ENCODE results near the gene GLI3.

Gene GLI3

DNA sequence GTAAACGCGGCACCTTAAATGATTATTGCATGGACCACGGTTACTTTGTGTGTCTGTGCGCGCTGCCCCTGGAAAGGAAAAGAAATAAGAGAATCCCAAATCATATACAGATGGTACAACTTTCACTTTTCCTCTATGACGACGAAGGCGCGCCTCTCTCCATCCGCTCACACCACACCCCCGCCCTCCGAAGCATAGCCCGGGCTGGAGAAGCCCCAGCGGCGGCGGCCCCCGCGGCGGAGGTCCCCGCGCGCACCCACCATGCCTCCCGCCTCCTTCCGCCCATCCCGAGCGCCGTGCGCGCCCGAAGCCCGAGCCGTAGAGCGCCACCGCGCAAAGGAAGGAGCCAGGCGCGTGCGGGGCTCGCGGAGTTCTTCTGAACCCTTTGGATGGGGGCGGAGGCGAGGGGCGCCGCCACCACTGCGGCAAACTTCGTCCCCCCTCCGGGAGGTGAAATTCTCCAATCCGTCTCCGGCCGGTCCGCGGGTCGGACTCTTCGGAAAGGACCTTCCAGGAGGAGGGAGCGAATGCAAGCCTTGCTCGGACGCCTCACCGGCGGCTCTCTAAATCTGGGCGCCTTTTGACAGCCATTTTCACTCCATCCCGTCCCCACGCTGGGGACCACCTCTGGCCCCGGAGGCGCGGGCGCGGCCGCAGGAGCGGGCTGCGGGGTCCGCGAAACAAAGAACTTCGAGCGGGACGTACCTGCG is 588 bp downstream of the GLI3 start (continued):
- TF ChIP-seq ZNF121 (tag by site-specific recombination; IDR thresholded peaks at IDR 0.05) (no peak), ZNF830 (tag by site-specific recombination; IDR thresholded peaks at IDR 0.05; ENCODE audit: low read depth) (no peak), ZNF596 (tag by site-specific recombination; IDR thresholded peaks at IDR 0.05) (no peak), ZNF155 (tag by site-specific recombination; IDR thresholded peaks at IDR 0.05) (no peak), ZNF280C (tag by site-specific recombination; IDR thresholded peaks at IDR 0.05) (no peak), ZNF580 (tag by site-specific recombination; IDR thresholded peaks at IDR 0.05) (no peak), PRDM1 (tag by site-specific recombination; IDR thresholded peaks at IDR 0.05) (peak; percentile 90), ZNF473 (tag by site-specific recombination; IDR thresholded peaks at IDR 0.05) (no peak), ELK4 (IDR thresholded peaks at IDR 0.05; ENCODE audit: borderline replicate concordance, low read depth, low read length) (no peak), ZNF335 (tag by site-specific recombination; conservative IDR thresholded peaks at IDR 0.05) (peak; percentile 62), ZNF777 (tag by site-specific recombination; IDR thresholded peaks at IDR 0.05; ENCODE audit: borderline replicate concordance) (no peak), ZNF571 (tag by site-specific recombination; IDR thresholded peaks at IDR 0.05) (no peak), ZNF561 (tag by site-specific recombination; IDR thresholded peaks at IDR 0.05; ENCODE audit: borderline replicate concordance) (peak; percentile 54; the same call in 1 of the 2 replicates), TSHZ1 (tag by site-specific recombination; IDR thresholded peaks at IDR 0.05; ENCODE audit: borderline replicate concordance) (no peak), ZNF76 (tag by site-specific recombination; IDR thresholded peaks at IDR 0.05; ENCODE audit: borderline replicate concordance, low read depth) (0 out of 2 replicates have a peak, but pooled peaks have one; percentile 20), ZNF560 (tag by site-specific recombination; IDR thresholded peaks at IDR 0.05; ENCODE audit: borderline replicate concordance) (no peak)
- TF ChIP-seq, protein P1, sequence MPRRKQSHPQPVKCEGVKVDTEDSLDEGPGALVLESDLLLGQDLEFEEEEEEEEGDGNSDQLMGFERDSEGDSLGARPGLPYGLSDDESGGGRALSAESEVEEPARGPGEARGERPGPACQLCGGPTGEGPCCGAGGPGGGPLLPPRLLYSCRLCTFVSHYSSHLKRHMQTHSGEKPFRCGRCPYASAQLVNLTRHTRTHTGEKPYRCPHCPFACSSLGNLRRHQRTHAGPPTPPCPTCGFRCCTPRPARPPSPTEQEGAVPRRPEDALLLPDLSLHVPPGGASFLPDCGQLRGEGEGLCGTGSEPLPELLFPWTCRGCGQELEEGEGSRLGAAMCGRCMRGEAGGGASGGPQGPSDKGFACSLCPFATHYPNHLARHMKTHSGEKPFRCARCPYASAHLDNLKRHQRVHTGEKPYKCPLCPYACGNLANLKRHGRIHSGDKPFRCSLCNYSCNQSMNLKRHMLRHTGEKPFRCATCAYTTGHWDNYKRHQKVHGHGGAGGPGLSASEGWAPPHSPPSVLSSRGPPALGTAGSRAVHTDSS (tag by site-specific recombination; IDR thresholded peaks at IDR 0.05), result no peak

DNA sequence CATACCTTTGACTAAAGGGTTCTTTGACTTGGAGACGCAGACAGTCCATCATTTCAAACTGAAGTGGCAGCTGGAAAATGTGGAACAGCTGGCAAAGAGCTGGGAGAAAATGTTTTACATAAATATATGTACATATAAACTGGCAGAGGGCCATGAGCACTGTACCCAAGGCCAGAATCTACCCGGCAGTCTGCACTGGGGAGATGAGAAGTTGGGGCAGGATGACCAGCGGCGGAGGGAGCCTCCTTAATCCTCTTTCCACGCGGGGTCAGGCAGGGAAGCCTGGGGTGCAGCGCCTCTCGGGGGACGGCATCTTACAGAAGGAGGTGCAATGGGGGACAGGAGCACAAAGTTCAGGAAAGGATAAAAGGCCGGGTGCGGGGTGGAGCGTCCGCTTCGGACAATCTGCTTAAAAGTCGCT is 1.3 kb downstream of the GLI3 start:
- TF ChIP-seq, protein P1 (tag by site-specific recombination; IDR thresholded peaks at IDR 0.05), result no peak
- 0 out of 2 replicates have a peak, but pooled peaks have one; percentile 5 for TF ChIP-seq ZNF366 (tag by site-specific recombination; conservative IDR thresholded peaks at IDR 0.05)
- TF ChIP-seq, protein P2, sequence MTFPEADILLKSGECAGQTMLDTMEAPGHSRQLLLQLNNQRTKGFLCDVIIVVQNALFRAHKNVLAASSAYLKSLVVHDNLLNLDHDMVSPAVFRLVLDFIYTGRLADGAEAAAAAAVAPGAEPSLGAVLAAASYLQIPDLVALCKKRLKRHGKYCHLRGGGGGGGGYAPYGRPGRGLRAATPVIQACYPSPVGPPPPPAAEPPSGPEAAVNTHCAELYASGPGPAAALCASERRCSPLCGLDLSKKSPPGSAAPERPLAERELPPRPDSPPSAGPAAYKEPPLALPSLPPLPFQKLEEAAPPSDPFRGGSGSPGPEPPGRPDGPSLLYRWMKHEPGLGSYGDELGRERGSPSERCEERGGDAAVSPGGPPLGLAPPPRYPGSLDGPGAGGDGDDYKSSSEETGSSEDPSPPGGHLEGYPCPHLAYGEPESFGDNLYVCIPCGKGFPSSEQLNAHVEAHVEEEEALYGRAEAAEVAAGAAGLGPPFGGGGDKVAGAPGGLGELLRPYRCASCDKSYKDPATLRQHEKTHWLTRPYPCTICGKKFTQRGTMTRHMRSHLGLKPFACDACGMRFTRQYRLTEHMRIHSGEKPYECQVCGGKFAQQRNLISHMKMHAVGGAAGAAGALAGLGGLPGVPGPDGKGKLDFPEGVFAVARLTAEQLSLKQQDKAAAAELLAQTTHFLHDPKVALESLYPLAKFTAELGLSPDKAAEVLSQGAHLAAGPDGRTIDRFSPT (tag by site-specific recombination; IDR thresholded peaks at IDR 0.05), result 0 out of 2 replicates have a peak, but pooled peaks have one; percentile 12
- TF ChIP-seq ZNF341 (tag by site-specific recombination; IDR thresholded peaks at IDR 0.05; ENCODE audit: low read depth), result 0 out of 2 replicates have a peak, but pooled peaks have one; percentile 9
- peak; percentile 58; the same call in 1 of the 2 replicates for TF ChIP-seq ZBTB20 (tag by site-specific recombination; IDR thresholded peaks at IDR 0.05)
- no peak for TF ChIP-seq ZNF830 (tag by site-specific recombination; IDR thresholded peaks at IDR 0.05; ENCODE audit: low read depth)
- TF ChIP-seq ZNF843 (tag by site-specific recombination; IDR thresholded peaks at IDR 0.05), result peak; percentile 7; the same call in 1 of the 2 replicates
- Histone ChIP-seq H3K9me3 (ENCODE audit: control insufficient read depth, insufficient read depth, low read depth, low read length) (no peaks in the 10 kb centered on the region), H3K4me1 (ENCODE audit: control insufficient read depth, insufficient read depth, low read length) (peaks cover 60% of the 10 kb centered on the region), H3K36me3 (ENCODE audit: control insufficient read depth in 2 of 2, insufficient read depth in 1 of 2, low read length in 2 of 2) (no peaks in the 10 kb centered on the region), H3K4me3 (ENCODE audit: low read depth, low read length) (peak overlapping the region; percentile 74), H3K27ac (ENCODE audit: extremely low read depth, low read depth, low read length) (peak overlapping the region; percentile 96)
- ChIA-PET POLR2A (no interaction called here), CTCF (no interaction called here)
